Endothelial cell of umbilical vein (primary cell): ENCODE data around the gene TERF2IP. TPM values are rescaled to one million over a fixed set of nuclear protein-coding genes. Genes with fewer than 3 reads are reported as not detected.

Experiments used
- BruUV-seq: library from RNA; stranded (reverse); fragments of 400-500 nt; replicated peaks from 2 replicates; lab custom pipeline; 2021; lab: Mats Ljungman, UMichigan
- CTCF ChIA-PET: fragments of 300-600, 350-600 bp; sonication (Branson Sonifier 250); formaldehyde crosslinking; loops from one replicate; lab custom pipeline; 2021; ENCODE audit warnings: antibody characterized with exemption, inconsistent platforms; lab: Charles Lee
- POLR2A ChIA-PET: fragments of 300-600, 350-600 bp; sonication (Branson Sonifier 250); formaldehyde crosslinking; loops from one replicate; lab custom pipeline; 2021; ENCODE audit warnings: antibody characterized with exemption, inconsistent platforms; lab: Charles Lee
- DNase-seq: peaks from one replicate; pipeline ENCODE4 v3.0.0-alpha.2; 2011; ENCODE audit warnings: low read depth, low spot score
- FAIRE-seq: peaks from 2 replicates; lab custom pipeline; 2011; peaks lifted over from hg19 to GRCh38; lab: Jason Lieb, UNC
- H2AFZ ChIP-seq: 2 replicates; pipeline ENCODE4 v1.6.0; 2012; ENCODE audit warnings: low read depth, low read length, control low read depth, inconsistent platforms
- H3K27ac ChIP-seq: 2 replicates; pipeline ENCODE4 v1.5.1; 2011; ENCODE audit warnings: low read depth, mild to moderate bottlenecking, control low read depth, low read length, moderate library complexity; ENCODE audit not compliant: insufficient read depth
- H3K27me3 ChIP-seq, 2 experiments: 2 replicates each; pipeline versions ENCODE4 v1.6.0 to v1.6.1; 2011; ENCODE audit warnings: low read length in 2 of 2, mixed read lengths in 1 of 2; ENCODE audit not compliant: control insufficient read depth in 2 of 2, insufficient read depth in 2 of 2
- H3K36me3 ChIP-seq, 2 experiments: 2 replicates in 1 of 2; 3 replicates in 1 of 2; pipeline ENCODE4 v1.5.1; 2011; ENCODE audit warnings: low read length in 2 of 2, mild to moderate bottlenecking in 1 of 2, moderate library complexity in 1 of 2; ENCODE audit not compliant: control insufficient read depth in 2 of 2, insufficient read depth in 2 of 2; ENCODE audit errors: extremely low read depth in 1 of 2
- H3K4me1 ChIP-seq: 3 replicates; pipeline ENCODE4 v1.5.1; 2011; ENCODE audit warnings: mild to moderate bottlenecking, low read length; ENCODE audit not compliant: control insufficient read depth, insufficient read depth; ENCODE audit errors: extremely low read depth
- H3K4me2 ChIP-seq: 2 replicates; pipeline ENCODE4 v1.6.1; 2011; ENCODE audit warnings: low read length, control low read depth, mixed read lengths; ENCODE audit not compliant: insufficient read depth
- H3K4me3 ChIP-seq, 3 experiments: fragments of 200-600 bp in 1 of 3; sonication (generic), shearing (Covaris generic) in 1 of 3; replicated peaks in 1 of 3; 2 replicates each; pipeline ENCODE4 v1.5.1; 2011 to 2016; ENCODE audit warnings: control low read depth in 3 of 3, low read length in 3 of 3, mild to moderate bottlenecking in 2 of 3, inconsistent platforms in 1 of 3, low read depth in 1 of 3, moderate library complexity in 1 of 3; ENCODE audit not compliant: insufficient read depth in 1 of 3
- H3K79me2 ChIP-seq: 2 replicates; pipeline ENCODE4 v1.6.0; 2012; ENCODE audit warnings: low read length, inconsistent platforms; ENCODE audit not compliant: control insufficient read depth, insufficient read depth
- H3K9ac ChIP-seq: replicated peaks from 2 replicates; pipeline ENCODE3; 2011; ENCODE audit warnings: low read length, control low read depth; ENCODE audit not compliant: insufficient read depth; ENCODE audit errors: extremely low read depth
- H3K9me1 ChIP-seq: replicated peaks from 3 replicates; pipeline ENCODE4 v1.6.0; 2011; ENCODE audit warnings: mild to moderate bottlenecking, low read length; ENCODE audit not compliant: control insufficient read depth, insufficient read depth; ENCODE audit errors: extremely low read depth
- H3K9me3 ChIP-seq: replicated peaks from 2 replicates; pipeline ENCODE4 v1.5.1; 2012; ENCODE audit warnings: low read length, inconsistent platforms; ENCODE audit not compliant: control insufficient read depth, insufficient read depth
- H4K20me1 ChIP-seq: replicated peaks from 2 replicates; pipeline ENCODE3; 2011; ENCODE audit warnings: mild to moderate bottlenecking, low read length; ENCODE audit not compliant: control insufficient read depth, insufficient read depth; ENCODE audit errors: extremely low read depth
- EZH2 ChIP-seq: IDR thresholded peaks from 2 replicates; pipeline ENCODE4 v1.6.1; 2012; ENCODE audit warnings: borderline replicate concordance, low read depth, mild to moderate bottlenecking, moderate library complexity, low read length, inconsistent platforms; ENCODE audit not compliant: severe bottlenecking
- FOS ChIP-seq: IDR thresholded peaks from 2 replicates; pipeline ENCODE4 v1.6.1; 2011; ENCODE audit warnings: mild to moderate bottlenecking, low read length, moderate library complexity, borderline replicate concordance; ENCODE audit not compliant: insufficient read depth
- GATA2 ChIP-seq: IDR thresholded peaks from 2 replicates; pipeline ENCODE4 v1.7.0; 2011; ENCODE audit warnings: low read depth, mild to moderate bottlenecking, moderate library complexity, mixed read lengths, low read length; ENCODE audit not compliant: insufficient read length, insufficient read depth
- JUN ChIP-seq: IDR thresholded peaks from 2 replicates; pipeline ENCODE4 v1.6.1; 2011; ENCODE audit warnings: borderline replicate concordance, low read depth; ENCODE audit not compliant: insufficient read length, insufficient read depth
- MAX ChIP-seq: IDR thresholded peaks from 2 replicates; pipeline ENCODE4 v1.6.1; 2011; ENCODE audit not compliant: insufficient read depth, insufficient read length
- MYC ChIP-seq: IDR thresholded peaks from one replicate; pipeline ENCODE4 v1.6.1; 2011; ENCODE audit warnings: mild to moderate bottlenecking, low read depth, low read length
- POLR2A ChIP-seq: IDR thresholded peaks from 2 replicates; pipeline ENCODE4 v1.6.1; 2012; ENCODE audit warnings: low read depth, mild to moderate bottlenecking, control low read depth, low read length
- POLR2AphosphoS5 ChIP-seq: IDR thresholded peaks from 2 replicates; pipeline ENCODE4 v1.6.1; 2012; ENCODE audit warnings: low read depth, mild to moderate bottlenecking, control low read depth, low read length, moderate library complexity; ENCODE audit not compliant: insufficient read depth
- dilution Hi-C: fragments of 300-500 bp; cut with MboI; formaldehyde crosslinking; loops from one replicate; pipeline ENCODE4 v1.15.0; 2019; ENCODE audit warnings: low sequenced_read_pairs; ENCODE audit not compliant: extremely low pct_ligation_motif_present
- intact Hi-C: fragments of 100-400 bp; cut with micrococcal nuclease; formaldehyde crosslinking; loops from one replicate; pipeline ENCODE4 v1.10.0; 2022
- polyA plus RNA-seq, 4 experiments: library from polyadenylated mRNA; depleted of rRNA in 3 of 4; stranded (reverse) in 3 of 4; unstranded in 1 of 4; fragments of >200 nt; gene quantifications; 2 replicates each; pipeline versions ENCODE4 v1.2.1 to v1.2.3, GENCODE V29; 2011 to 2012; ENCODE audit warnings: missing spikeins in 1 of 4
- total RNA-seq: library from RNA; stranded (reverse); gene quantifications from 2 replicates; pipeline ENCODE4 v1.2.3, GENCODE V29; 2021
- TF ChIP-seq, protein P1 (sequence below), 2 donors: IDR thresholded peaks; 1 replicate in 1 of 2; 2 replicates in 1 of 2; pipeline ENCODE4 v1.5.1; 2011; ENCODE audit warnings: low read length in 2 of 2, mild to moderate bottlenecking in 2 of 2, moderate library complexity in 2 of 2, control low read depth in 1 of 2, inconsistent platforms in 1 of 2, low read depth in 1 of 2; ENCODE audit not compliant: insufficient read depth in 1 of 2; ENCODE audit errors: extremely low read depth in 1 of 2

Gene TERF2IP
- total and polyA plus RNA-seq, 2 donors (not counting 3 experiments of a cell fraction or from before 2014, with no cell fraction given) = 19.0 to 41.5 TPM

DNA sequence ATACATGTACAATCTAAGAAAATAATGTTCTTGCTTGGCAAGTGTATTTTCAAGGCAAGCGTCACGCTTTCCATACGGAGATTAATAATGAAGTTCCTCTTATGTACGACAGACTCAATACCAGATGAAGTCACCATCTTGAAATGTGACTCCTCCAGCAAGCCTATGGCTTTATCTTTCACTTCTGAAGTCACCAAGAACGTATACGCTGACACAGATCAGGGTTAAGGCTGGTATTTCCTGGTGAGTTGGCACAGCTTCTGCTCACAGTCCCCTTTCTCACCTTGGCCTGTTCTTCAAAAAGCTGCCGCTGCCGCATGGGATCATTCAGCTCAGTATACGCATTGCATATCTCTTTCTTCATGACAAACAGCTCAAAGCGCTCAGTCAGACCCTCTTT, 18.4 kb upstream of the TERF2IP start:
- DNase-seq (no peak), FAIRE-seq (peak; percentile 40)
- H3K9me3 ChIP-seq = no peaks in the 10 kb centered on the region
- intact Hi-C loops (no loop called here), dilution Hi-C loops (no loop called here)
- H3K36me3 ChIP-seq = peaks cover 33 to 40% of the 10 kb centered on the region in 2 experiments
- TF ChIP-seq MAX = no peak
- no peak for TF ChIP-seq EZH2
- no peak for TF ChIP-seq POLR2AphosphoS5
- TF ChIP-seq POLR2A = no peak
- no peak for TF ChIP-seq MYC
- no peak for TF ChIP-seq GATA2
- TF ChIP-seq FOS = no peak
- no peak for TF ChIP-seq JUN
- TF ChIP-seq, protein P1, sequence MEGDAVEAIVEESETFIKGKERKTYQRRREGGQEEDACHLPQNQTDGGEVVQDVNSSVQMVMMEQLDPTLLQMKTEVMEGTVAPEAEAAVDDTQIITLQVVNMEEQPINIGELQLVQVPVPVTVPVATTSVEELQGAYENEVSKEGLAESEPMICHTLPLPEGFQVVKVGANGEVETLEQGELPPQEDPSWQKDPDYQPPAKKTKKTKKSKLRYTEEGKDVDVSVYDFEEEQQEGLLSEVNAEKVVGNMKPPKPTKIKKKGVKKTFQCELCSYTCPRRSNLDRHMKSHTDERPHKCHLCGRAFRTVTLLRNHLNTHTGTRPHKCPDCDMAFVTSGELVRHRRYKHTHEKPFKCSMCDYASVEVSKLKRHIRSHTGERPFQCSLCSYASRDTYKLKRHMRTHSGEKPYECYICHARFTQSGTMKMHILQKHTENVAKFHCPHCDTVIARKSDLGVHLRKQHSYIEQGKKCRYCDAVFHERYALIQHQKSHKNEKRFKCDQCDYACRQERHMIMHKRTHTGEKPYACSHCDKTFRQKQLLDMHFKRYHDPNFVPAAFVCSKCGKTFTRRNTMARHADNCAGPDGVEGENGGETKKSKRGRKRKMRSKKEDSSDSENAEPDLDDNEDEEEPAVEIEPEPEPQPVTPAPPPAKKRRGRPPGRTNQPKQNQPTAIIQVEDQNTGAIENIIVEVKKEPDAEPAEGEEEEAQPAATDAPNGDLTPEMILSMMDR (IDR thresholded peaks at IDR 0.05; ENCODE audit: extremely low read depth in 1 of 2, insufficient read depth in 1 of 2, low read depth in 1 of 2, low read length in 2 of 2) = no peak
- H4K20me1 ChIP-seq = no peaks in the 10 kb centered on the region
- H3K4me2 ChIP-seq = no peak overlapping the region
- H3K79me2 ChIP-seq = no peaks in the 10 kb centered on the region
- ChIA-PET POLR2A (no interaction called here), CTCF (no interaction called here)
- H3K4me3 ChIP-seq = no peak overlapping the region
- no peaks in the 10 kb centered on the region for H3K27me3 ChIP-seq
- BruUV-seq = no TSS peak
- H3K4me1 ChIP-seq = peaks cover 23% of the 10 kb centered on the region
- H3K27ac ChIP-seq = no peak overlapping the region
- H3K9ac ChIP-seq = no peak overlapping the region
- no peak overlapping the region for H2AFZ ChIP-seq
- no peaks in the 10 kb centered on the region for H3K9me1 ChIP-seq
